Activated CD4-positive, CD25-positive, alpha-beta regulatory T cell (primary cell): Measurements from ENCODE around the gene LSG1.
"Not testable (repeated sequence)": the region's sequence is repeated elsewhere in the genome, so short reads cannot be mapped to it uniquely, and the experiment has no call there.

ENCODE experiments used
- DNase-seq, 4 experiments: peaks; one replicate each; lab custom pipeline; 2025; lab: John Stamatoyannopoulos, UW

The LSG1 gene

DNA sequence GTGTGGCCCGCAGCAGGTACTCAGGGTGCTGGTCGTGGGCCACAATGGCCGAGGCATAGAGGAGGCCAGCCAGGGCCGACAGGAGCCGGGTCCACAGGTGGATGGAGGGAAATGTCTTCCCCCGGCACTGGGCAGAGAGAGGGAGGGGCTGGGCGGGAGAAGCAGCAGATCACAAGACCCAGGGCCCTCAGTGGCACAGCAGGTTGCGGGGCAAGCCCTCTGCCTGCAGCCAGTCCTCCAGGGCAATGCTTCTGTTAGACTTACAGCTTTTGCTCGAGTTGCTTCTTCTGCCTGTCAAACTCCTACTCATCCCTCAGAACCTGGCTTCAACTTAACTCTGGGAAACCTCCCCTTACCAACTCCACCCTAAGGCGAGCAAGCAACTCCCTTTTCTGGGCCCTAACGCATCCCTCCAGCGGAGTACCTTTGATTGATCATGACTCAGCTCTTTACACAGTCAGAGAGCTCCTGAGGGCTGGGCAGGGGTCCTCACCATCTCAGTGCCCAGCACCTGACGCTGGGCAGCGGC lies 54.8 kb downstream of the LSG1 start:
- DNase-seq = no peak

DNA sequence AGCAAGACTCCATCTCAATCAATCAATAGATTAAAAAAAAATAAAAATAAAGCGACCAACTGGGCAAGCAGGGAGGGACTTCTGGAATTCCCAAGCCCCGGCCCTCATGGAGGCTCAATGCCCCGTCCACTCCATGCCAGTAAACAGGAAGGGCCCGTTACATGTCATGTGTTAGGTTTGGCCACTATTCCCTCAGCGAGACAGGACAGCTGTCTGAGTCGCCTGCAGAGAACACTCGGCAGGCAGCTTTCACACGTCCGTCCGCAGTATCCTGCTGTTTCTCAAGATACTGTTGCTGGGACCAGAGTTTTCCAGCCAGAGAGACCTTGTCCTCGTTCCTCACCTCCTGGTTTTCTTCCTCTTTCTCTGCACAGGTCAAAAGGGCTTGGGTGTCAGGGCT lies 56.8 kb downstream of the LSG1 start:
- no peak for DNase-seq

DNA sequence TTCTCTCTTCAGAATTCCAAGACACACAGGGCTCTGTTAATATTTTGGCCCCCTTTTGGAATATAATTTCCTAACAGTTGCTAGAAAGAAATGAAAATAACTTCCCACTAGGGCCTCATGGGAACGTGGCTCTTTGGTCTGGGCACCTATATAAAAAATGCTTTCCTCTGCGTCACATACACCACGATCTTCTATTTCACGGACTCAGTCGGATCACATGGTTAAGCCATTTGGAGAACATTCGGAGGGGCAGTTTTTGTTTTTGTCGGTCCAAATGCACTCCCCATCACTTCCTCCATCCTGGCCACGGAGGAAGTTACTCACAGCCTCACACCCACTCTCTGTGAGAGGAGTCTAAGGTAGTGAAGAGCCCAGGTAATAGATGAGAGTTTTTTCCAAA lies 59.8 kb downstream of the LSG1 start:
- no peak for DNase-seq

DNA sequence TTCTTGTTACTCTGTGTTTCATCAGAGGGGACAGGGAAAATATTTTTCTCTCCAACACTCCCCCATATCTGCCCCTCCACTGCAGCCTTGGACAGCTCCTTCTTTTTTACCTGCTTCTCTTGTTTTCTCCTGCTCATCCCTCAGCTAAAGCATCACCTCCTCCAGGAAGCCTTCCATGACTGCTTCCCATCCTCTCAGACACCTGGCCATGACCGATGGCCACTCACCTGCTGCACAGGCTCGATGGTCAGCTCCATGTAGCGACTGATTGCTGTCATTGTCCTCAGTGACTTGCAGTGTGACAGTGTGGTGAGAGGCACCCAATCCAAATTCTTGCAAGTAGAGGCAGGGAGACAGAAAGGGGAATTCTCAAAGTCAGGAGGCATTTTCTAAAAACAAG lies 61.3 kb downstream of the LSG1 start:
- DNase-seq = no peak

DNA sequence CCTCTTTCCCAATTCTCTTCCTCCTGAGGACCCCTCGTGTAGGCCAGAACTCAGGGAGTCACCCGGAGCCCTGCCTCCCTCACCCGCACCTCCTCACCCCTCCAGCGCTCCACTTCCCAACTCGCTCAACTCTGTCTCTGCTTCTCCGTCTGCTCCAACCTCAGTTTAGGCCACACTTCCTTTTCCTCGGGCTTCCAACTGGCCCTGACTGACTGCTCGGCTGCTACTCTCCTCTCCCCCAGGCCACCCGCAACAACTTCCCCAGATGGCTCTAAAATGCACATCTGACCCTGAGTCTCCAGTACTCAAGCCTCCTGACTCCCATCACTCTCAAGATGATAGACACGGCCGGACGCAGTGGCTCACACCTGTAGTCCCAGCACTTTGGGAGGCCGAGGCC lies 62.4 kb downstream of the LSG1 start:
- no peak for DNase-seq

DNA sequence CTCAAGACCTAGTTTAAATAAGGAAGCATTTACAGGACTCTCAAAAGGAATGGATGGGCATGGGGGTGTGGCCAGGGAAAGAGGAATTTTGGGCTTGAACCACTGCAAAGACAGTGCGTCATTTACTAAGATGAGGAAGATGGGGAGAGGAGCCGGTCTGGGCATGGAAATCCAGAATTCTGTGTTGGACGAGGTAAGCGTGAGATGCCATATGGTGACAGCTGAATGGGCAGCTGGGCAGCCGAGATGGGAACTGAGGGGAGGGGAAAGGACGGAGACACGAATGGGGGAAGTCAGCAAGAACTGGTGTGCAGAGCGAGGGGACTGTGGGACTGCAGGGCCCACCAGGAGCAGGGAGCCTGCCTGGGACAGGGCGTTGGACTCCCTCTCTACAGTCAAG lies 63.0 kb downstream of the LSG1 start:
- DNase-seq = no peak

DNA sequence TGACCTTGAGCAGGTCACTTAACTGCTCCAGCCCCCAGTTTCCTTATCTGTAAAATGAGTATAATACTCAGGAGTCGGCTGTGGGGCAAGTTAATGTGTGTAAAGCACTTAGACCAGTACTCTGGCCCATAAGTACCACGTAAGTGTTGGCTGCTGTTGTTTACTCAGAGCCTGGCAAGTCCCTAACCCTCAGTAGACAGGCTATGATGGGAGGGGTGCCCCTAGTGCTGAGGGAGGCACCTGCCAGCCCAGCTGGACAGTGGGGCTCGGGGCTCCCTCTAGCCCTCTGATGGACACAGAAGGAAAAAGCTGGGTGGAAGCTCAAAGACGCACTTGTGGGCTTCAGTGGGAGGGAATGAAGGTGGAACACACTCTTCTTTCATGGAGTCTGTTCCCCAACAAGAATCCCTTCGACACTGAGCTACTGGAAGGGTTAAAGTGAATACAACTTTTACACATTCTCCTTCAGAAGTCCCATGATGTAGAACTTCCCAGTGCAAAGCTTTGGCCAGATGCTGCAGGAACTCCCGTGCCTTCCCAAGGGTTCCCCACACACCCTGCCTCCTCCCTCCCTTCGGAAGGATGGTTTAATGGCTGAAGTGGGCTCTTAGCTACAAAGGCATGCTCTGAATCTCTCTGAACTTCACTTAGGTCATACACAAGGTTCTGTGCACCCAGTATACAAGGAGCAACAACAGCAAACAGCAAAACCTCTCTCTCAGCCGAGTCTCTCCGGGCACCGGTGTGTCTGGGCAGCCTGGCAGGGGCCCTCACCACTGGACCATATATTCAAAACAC lies 64.2 kb downstream of the LSG1 start:
- no peak for DNase-seq

DNA sequence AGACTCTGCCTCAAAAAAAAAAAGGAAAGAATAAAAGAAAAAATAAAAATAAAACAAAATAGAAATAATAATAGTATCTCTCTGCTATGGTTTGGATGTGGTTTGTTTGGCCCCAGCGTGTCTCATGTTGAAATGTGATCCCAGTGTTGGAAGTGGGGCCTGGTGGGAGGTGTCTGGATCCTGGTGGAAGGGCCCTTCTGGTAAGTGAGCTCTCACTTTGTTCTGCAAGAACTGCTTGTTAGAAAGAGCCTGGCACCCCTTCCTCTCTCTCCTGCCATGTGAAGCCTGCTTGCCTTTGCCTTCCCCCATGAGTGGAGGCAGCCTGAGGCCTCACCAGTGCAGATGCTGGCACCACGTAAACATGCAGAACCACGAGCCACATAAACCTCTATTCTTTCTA lies 65.0 kb downstream of the LSG1 start:
- DNase-seq = no peak

DNA sequence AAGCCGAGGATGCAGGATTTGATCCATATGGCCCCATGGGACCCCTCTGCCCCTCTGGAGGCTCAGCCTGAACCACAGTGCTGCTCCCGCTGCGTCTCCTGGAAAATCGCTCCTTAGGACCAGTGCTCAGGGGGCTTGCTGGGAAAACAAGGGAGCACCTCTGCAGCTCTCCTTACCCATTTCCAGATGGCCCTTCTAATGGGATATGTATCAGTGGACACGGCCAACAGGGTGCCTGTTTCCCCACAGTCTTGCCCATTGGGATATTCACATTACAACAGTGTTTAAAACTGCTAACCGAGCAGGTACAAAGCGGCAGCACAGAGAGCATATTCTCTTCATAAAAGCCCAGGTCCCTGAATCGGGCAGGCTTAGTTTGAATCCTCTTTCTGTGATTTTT lies 65.8 kb downstream of the LSG1 start:
- no peak for DNase-seq

DNA sequence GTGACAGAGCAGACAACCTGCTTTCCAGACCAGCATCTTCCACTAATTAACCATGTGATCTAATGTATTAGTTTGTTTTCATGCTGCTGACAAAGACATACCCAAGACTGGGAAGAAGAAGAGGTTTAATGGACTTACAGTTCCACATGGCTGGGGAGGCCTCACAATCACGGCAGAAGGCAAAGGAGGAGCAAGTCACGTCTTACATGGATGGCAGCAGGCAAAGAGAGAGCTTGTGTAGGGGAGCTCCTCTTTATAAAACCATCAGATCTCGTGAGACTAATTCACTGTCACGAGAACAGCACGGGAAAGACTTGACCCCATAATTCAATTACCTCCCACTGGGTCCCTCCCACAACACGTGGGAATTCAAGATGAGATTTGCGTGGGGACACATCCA lies 66.7 kb downstream of the LSG1 start:
- DNase-seq = not testable (repeated sequence)

DNA sequence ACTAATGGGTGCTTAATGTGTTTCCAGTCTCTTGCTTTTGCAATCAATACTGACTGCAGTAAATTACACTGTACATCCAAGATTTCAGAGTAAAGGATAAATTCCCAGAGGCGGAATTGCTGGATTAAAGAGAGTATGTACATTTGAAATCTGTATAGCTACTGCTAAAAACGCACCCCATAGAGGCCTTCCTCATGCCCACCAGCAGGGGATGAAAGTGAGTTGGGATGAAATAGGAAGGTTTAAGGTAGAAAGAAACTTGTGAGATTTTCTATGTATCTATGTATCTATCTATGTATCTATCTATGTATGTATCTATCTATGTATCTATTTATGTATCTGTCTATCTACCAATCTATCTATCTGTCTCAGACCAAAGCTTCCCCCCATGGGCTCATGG lies 67.2 kb downstream of the LSG1 start:
- DNase-seq = no peak

DNA sequence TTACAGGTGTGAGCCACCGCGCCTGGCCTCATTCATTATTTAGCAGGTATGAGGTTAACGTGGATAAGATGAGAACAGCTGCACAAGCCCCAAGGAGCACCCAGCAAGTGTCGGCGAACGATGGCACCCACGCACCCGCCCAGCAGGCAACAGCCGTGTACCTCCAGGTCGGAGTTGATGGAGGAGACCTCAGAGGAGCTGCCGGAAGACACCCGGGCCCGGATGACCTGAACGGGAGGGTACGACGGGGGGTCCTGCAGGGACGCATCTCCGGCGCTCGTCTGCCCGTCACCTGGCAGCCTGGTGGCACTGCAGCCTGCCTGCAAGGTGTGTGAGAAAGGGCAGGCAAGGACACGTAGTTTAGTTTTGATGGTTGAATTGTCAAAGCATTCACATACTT lies 67.9 kb downstream of the LSG1 start:
- DNase-seq = no peak

DNA sequence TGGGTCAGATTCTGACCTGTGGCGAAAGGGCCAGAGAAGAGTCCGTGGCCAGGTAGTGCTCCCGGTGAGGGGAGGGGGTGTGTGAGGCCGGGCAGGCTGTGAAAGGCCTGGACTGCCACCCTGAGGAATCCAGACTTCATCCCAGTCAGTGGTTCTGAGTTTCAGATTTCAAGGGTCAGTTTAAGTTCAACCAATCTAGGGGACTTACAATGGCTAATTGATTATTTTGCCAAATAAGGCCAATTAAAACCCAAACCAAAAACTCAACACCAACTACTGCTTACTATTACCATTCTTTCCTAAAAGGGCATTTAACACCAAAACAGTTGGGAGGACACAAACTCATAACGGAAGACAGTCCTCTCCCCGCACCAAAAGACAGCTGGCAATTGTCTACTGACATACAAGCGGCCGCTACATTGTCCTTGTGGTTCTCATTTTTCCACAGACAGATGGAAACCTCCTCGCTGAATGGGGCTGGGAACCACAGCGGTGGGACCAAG lies 69.3 kb downstream of the LSG1 start:
- DNase-seq = no peak

DNA sequence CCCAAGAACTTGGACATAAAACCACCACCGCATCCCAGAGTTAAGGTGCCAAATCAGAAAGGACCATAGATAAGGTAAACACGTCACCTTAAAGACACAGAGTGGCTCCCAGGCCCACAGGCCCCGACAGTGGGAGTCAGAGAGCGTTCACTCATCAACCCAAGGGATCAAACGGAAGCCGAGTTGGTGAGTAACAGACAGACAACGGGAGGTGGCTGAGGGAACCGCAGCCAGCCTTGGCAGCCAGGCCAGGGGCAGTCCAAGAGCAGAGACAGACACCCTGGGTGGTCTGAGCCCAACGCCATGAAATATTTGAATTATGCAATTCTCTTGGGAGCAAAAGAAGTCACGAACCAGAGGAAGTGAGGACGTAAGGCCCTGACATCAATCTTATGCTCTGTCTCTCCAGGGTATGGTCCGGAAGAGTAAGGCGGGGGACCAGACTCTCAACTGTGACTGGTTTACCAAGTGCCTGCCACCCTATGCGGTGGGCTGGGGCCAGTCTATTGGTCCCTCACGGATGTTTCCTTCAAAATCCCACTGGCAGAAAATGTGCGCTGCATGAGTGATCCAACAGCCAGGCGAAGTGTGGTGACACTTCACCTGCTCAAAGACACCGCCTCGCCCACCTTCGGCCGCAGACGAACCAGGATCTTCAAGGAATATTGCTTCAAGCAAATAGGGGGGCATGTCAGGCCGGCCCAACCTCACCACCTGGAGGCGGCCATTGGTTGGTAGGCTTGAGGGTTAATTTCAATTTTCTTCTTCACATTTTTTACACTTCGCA lies 73.0 kb downstream of the LSG1 start:
- no peak for DNase-seq

DNA sequence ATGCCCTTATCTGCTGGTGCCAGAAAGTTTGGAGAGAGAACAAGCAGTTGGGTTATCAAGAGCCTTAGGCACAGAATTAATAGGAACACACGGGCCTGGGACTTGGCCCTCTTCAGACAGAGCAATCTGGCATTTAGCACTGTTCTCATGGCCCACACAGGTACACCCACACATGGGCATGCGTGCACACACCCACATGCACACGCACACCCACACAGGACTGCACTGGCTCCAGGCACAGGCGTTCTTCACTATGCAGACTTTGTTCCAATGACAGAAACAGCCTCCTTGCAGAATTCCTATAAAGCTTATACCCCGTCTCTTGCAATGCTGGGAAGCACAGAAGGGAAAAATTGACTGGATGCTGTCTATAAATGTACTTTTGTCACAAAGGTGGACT lies 75.1 kb downstream of the LSG1 start:
- DNase-seq = no peak

DNA sequence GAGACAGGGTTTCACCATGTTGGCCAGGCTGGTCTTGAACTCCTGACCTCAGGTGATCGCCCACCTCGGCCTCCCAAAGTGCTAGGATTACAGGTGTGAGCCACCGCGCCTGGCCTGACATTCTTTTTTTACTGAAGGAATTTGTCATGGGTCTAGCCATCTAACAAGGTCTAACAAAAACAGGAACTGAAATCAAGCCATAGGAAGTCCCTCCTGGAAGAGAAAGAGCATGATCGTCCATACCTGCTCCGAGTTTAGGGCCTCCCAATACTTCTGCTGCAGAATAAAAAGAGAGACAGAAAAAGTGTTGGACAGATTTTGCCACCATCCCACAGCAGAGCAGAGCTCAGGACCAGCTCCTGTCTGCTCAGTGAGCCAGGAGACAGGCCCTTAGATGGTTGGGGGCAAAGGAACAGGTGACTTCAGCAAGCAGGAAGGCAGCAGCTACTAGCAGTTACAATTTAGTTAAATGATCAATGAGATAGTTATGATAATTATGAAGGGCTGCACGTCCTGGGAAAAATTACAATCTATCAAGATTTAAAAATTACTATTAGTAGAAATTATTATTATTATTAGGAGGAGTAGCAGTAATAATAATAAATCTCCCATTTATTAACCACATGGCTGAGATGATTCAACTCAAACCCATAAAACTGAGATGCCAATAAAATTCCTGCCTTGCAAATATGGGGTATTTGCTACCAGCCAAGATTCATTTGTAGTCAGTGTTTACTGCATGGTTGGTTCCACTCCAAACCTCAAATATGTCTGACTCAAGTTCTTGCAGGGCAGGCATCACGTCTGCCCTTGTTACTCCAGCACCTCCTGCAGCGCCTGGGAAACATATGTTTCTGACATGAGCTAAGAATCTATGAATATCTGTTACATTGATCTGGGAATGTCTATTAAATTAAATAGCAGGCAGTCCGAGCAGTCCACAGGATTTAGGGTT lies 78.9 kb downstream of the LSG1 start:
- DNase-seq = no peak
